ACHN (cell line): ENCODE data around the gene PTPN14.
"Not testable (repeated sequence)": the region's sequence is repeated elsewhere in the genome, so short reads cannot be mapped to it uniquely, and the experiment has no call there.

ENCODE experiments used
- DNase-seq: peaks from one replicate; pipeline ENCODE4 v3.0.0-alpha.2; 2015
- in situ Hi-C: cut with HindIII; loops from 2 replicates; pipeline ENCODE4 v1.10.0; 2017; ENCODE audit warnings: low sequenced_read_pairs, low pct_ligation_motif_present, low pct_unique_long_range_greater_than_20kb

The PTPN14 gene

DNA sequence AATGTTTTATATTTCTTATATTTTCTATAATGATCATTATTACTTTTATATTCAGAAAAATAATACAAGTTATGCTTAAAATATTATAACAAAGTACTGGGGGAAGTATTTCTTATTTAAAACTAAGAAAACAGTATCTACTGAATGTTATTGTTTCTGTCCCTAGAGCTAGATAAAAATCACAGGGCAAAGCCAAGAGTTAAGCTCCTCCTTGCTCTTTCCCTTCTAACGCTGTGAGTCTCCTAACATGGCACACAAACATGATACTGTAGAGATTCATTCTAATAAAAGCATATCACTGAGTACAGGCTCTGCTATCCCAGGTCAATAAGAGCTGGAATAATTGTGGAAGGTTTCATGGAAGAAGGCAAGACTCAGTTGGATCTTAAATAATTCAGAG lies 53.4 kb downstream of the PTPN14 start:
- no peak for DNase-seq
- in situ Hi-C loops = no loop called here

DNA sequence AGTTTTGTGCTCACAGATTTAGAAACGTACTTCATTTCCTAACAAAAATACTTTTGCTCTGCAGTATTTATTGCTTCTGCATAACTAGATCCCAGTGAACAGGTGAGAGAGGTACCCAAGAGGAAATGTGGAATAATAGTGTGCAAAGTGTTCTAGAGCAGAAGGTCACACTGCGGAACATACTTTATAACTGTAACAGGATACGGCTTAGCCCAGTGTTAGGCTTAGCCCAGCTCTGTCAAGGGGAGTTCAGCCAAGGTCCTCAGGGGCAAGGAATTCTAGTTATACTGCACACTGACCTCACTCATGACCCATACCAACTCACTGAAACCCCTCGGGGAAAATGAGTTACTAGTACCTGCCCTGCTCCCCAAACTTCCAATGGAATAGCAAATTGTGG lies 55.3 kb downstream of the PTPN14 start:
- in situ Hi-C loops = no loop called here
- no peak for DNase-seq

DNA sequence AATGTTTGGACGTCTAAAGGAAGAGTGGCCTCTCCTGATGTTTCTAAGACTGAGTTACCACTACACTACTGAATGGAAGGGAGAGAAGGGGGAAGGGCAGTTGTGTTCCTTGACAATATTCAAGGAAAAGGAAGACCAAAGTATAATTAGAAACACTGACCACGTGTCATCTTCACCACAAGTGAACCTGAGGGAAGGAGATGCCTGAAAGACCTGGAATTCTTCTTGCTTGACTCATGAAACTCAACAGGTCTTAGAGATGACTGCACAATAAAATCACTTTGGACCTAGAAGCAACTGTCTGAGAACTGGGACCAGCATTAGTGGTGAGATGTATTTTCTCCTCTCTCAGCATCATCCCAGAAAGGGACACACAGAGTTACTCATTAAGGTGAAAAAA lies 56.7 kb downstream of the PTPN14 start:
- peak; percentile 86 for DNase-seq
- in situ Hi-C loops = no loop called here

DNA sequence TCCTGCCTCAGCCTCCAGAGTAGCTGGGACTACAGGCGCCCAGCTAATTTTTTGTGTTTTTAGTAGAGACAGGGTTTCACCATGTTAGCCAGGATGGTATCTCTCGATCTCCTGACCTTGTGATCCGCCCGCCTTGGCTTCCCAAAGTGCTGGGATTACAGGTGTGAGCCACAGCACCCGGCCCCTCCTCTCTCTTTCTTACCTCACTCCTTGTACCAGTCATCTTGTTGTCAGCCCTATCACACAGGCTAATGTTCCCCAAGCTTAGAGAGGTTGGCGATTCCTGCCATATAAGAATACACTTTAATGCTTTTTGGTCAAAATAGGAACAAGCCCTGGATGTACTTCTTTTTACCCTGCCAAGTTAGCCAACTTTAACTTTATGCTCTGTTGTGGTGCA lies 57.2 kb downstream of the PTPN14 start:
- in situ Hi-C loops, DNase-seq: not testable (repeated sequence)

DNA sequence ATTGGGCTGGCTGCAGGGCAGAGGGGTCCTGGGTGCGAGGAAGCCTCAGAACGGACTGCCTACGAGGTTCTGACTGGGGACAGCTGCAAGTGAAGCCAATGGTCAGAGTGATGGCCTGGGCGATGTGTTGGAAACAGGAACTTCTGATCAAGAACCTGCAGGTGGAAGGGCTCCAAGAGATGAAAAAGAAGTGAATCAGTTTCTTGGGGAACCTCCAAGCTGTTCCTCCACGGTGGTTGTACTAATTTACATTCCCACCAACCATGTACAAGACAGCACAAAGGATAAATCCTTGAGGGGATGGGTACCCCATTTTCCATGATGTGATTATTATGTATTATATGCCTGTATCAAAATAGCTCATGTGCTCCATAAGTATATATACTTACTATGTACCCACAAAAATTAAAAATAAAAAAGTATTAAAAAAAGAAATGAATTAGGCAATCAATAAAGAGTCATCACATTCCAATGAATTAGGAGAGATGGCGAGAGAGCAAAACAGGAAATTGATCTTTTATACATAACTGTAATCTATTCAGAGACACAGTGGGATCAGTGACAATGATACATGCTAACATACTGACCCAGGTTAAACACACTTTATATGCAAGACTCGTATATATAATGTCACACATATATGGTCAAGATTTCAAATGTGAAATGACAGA lies 58.1 kb downstream of the PTPN14 start:
- in situ Hi-C loops = no loop called here
- DNase-seq = no peak

DNA sequence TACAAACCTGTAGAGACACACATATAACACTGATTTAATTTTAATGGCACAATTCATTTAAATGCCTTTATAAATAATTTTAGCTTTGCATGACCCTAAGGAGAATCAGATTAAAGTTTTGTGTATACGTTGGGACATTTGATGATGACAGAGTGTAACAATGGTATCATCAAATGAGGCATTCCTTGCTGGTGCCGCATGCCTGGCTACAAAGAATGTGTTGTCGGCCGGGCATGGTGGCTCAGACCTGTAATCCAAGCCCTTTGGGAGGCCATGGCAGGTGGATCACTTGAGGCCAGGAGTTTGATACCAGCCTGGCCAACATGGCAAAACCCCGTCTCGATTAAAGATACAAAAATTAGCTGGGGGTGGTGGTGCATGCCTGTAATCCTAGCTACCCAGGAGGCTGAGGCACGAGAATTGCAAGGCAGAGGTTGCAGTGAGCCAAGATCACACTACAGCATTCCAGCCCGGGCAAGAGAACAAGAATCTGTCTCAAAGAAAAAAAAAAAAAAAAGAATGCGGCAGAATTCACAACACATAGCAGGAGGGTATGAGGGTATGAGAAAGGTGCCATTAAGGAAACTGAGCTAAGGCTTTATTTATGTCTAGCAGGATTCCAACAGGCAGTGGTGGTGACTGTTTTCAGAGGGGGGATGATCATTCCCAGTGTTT lies 58.9 kb downstream of the PTPN14 start:
- in situ Hi-C loops = no loop called here
- peak; percentile 56 for DNase-seq

DNA sequence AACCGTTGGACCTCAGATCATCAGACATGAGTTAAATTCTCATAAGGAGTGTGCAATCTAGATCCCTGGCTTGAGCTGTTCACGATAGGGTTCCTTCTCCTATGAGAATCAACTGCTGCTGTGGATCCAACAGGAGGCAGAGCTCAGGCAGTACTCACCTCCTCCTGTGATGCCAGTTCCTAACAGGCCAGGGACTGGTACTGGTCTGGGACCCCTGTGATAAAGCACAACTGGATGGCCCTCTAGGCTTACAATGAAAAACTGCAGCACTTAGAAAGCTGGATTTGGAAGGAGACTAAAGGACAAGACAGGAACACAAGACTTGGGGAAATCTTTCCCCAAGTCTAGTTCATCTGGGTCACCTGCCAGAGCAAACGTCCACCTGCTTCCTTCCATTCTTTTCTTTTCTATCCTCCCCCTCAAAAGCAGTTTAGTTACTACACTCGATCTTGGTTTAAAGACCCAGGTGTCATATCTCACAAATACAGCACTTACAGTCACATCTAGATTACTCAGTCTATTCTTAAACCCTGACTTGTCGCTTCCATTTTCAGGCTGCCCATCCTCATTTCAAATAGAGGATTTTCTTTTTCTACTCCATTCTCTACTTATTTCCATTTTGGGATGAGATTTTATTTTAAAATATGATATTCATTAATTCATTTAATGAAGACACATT lies 59.8 kb downstream of the PTPN14 start:
- in situ Hi-C loops = no loop called here

DNA sequence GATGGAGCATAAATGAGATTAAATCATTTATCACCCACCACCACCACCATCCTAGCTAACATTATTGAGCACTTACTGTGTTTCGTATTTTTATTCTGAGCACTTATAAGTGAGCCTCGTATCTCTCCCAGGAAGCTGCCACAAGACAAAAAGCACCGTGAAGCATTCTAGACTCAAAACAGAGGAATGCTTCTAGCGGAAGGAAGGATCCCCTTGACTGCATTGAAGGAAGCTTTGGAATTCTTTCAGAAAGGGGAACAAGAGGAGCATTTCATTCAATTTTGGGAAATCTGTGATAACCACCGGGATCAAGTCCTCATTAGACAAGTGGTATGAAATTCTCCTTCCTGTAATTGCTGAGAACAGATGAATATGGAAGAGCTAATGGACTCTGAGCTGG lies 66.3 kb downstream of the PTPN14 start:
- no peak for DNase-seq
- in situ Hi-C loops = no loop called here

More for the DNA sequence above, 59.8 kb downstream of the PTPN14 start:
- DNase-seq = no peak

DNA sequence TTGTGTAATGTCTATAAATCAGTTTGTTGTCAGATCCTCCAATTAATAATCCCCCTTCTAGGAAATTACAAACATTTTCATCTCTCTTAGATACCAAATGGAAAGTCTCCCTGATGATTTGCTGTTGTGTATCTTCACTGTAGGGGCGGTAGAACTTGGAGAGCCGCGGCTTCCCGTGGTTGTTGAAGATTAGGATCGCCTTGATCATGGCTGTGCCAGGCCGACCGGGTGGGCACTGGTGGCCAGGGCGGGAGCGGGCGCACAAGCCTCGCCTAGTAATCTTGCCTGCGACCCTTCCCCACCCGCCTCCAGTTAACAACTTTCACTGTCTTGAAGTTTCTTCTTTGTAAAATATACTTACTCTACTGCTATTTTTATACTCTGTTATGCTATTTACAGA lies 68.2 kb downstream of the PTPN14 start:
- DNase-seq, in situ Hi-C loops: not testable (repeated sequence)

DNA sequence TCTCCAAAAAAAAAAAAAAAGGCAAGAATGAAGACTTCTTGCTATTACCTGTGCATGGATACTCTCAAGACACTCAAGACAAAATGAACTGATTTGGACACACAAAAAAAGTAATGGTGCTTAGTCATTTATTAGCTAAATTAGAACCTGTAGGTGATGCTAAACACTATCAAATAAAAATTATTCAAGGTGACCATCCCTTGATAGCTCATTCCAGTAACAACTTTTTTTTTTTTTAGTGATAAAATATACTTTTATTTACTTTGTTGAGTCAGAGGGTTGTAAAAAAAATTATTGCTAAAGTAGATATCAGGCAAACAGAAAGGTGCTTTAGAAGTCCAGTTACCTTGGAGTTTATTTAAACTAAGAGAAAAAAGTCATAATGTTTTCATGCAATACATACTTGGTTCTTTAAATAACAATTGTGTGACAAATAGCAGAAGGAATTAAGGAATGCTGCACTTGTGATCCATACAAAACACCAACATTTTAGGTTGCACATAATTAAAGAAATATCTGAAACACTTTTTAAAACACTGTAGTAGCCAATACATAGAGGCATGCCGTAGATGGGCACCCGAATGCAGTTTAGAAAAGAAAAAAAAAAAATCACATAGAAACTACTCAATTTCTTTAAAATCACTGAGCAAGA lies 69.3 kb downstream of the PTPN14 start:
- DNase-seq, in situ Hi-C loops: not testable (repeated sequence)

DNA sequence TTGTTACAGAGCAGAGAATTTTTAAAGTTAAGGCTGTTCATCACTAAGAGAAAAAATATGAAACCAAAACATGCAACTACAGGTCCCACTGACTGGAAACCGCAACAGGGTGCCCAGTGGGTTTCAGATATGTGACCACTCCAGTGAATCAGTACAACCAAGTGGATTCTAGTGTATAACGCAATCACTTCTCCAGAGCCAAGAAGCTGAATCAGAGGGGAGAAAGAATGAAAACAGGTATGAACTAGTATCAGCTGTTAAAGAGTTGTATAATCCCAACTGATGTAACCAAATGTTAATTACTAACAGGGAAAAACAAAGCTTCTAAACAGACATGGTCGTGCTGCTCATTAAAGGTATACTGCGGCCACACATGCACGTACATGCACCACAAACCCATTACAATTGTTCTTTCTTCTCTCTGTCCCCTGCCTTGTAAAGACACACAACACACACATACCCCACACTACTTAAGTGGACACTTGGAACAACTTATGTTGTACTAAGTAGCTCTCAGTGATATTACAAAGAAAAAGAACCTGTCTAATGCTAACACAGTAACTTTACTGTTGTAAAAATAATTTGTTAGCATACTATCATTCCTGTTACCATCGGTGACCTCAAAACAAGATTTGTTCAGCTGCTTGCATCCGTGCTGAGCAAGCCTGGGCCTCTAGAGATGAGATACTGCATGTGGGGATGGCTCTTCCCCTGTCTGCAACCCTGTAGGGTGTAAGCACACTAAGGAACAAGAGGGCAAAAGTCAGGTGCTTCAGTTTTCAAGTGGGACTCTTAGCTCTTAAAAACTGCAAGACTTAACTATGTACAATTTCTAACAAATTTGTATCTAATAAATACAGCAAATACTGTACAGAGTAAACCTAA lies 74.2 kb downstream of the PTPN14 start:
- in situ Hi-C loops = no loop called here
- peak; percentile 96 for DNase-seq

DNA sequence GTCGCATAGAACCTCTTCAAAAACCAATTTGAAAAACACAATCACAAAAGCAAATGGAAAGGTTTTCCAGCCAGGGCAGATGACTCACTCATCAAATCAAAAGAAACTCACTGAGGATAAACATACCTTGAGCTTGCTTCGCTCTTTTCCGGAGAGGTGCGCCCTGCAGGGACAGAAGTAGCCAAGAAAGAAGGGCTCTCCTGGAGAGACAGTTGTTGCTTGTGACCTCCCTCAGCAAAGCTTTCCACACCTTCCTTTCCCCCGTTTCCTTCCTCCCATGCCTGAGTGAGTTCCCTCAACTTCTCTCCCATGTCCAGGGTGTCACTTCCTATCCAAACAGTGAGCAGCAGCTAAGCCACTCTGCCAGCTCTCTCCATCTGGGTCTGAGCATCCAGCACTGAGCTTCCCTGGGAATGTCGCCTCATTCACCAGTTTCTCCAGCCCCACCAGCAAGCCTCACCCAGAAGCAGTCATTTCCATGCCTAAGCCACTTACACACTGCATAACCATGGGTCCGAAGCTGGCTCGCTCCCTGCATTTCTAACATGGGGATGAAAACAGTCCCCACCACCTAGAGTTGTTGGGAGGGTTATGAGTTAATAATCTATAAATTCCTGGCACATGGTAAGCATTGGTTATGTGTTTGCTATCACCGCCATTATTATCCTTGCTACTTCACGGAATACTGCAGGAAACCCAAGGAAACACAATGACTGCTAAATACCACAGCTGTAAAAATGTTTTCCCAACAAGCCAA lies 75.0 kb downstream of the PTPN14 start:
- in situ Hi-C loops = no loop called here
- DNase-seq = peak; percentile 94

DNA sequence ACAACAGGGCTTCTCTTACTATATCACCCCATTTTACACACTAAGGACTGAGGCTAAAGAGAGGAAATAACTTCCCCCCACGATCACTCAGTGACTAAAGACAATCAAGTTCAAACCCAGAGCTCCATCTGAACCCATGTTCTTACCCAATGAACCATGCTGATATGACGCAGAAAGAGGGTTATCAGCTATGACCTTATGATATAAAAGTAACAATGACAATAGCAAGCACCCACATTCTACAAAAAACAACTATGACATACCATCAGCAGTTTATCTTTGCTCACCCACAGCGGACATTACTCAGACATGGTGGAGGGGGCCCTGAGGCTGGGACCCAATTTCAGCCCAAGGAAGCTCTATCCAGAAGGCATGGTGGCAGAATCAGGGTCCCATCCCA lies 75.7 kb downstream of the PTPN14 start:
- DNase-seq = peak; percentile 35
- in situ Hi-C loops = no loop called here

DNA sequence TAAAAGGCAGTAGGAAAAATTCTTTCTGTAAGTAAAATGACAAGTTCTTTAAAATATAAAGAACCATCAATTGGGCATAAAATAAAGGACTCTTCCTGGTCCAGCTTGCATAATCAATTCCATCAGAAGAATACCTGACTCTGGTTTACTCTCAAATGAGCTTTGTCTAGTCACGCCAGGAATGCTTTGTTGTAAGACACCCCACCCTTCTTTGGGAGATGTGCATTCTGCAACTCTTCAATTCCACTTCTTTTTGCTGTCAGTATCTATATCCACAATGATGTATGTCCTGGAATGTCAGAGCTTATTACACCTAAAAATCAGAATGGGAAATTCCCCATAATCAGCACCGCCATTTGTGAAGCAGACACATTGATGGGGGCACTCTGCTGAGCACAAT lies 76.1 kb downstream of the PTPN14 start:
- DNase-seq = no peak
- in situ Hi-C loops = no loop called here

DNA sequence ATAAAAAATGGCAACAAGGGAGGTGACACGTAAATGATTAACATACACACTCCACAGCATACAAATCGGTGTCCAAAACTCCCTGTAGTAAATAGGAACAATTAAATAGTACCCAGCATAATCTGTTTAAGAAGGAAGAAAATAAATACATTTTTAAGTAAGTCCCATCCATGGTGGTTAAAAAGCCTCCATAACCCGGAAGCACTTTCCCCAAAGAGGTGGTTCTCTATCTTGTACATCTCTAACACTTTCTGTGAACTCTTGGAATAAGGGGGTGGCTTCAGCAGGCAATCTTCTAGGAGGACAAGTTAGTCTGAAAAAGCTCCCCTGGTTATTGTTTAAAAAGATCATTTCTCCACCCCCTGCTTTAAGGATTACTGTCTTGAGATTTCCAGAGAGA lies 76.9 kb downstream of the PTPN14 start:
- in situ Hi-C loops = no loop called here
- DNase-seq = no peak

DNA sequence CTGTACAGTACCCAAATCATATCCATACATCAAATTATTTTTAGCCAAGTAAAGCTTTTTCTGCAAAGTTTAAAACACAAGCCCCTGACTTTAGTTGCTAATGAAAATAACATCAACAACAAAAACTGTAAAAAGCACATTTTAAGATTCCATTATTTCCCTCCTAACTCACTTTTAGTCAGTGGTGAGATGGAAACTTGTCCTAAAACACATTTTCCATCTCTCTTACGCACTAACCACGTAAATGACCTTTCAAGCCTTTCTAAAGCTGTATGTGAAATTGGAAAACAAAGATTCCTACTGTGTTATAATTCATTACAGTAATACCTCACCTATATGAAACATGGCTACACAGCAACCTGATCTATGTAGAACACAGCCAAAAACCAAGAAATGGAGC lies 77.5 kb downstream of the PTPN14 start:
- in situ Hi-C loops = no loop called here
- no peak for DNase-seq

DNA sequence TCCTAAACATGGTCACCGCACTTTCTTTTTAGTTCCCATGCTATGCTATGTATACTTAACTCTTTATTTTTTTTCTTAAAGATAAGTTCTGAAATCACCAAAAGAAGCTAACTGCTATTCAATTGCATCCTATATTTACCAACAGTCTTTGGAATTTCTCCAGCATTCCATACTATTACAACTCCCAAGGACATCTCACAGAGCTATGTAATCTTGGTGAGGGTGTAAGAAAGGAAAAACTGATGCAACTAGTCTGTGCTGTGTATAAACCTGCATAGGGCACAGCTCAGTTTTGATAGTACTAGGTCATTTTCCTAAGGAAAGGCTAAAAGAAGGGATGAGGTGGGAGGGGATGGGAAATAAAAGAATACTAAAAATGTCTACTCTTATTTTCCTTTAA lies 78.0 kb downstream of the PTPN14 start:
- in situ Hi-C loops = no loop called here
- peak; percentile 47 for DNase-seq

DNA sequence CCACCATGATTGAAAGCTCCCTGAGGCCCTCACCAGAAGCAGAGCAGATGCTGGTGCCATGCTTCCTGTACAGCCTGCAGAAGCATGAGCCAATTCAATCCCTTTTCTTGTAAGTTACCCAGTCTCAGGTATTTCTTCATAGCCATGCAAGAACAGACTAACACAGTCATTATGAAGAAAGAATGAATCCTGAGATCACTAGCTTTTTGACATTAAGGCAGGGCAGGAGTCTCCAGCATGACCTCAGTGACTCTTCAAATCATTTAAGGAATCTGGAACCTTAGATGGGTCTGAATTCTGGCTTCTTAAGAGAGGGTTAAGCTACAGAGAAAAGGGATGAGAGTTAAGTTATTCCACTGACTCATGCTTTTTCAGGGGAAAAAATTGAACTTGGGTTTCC lies 79.0 kb downstream of the PTPN14 start:
- no peak for DNase-seq
- in situ Hi-C loops = no loop called here
